ENCODE results near the gene PCNX2. TPM values are rescaled to one million over a fixed set of nuclear protein-coding genes. Genes with fewer than 3 reads are reported as not detected.

Gene PCNX2
- total RNA-seq, 1 donor from 2014 or later = 17.2 TPM

- H3K36me3 Mint-ChIP-seq (ENCODE audit: unreplicated experiment) = peaks cover 21% of the 10 kb centered on the region
- peaks cover 14% of the 10 kb centered on the region for H3K4me1 Mint-ChIP-seq (ENCODE audit: unreplicated experiment)
- no peak overlapping the region for H3K27ac Mint-ChIP-seq (ENCODE audit: unreplicated experiment)
- no peak overlapping the region for H3K4me3 Mint-ChIP-seq (ENCODE audit: unreplicated experiment)
- H3K27me3 Mint-ChIP-seq (ENCODE audit: unreplicated experiment) = no peaks in the 10 kb centered on the region
- no peaks in the 10 kb centered on the region for H3K9me3 Mint-ChIP-seq (ENCODE audit: unreplicated experiment)
- DNase-seq (ENCODE audit: extremely low spot score, unreplicated experiment) = no peak
- no peak for TF ChIP-seq CTCF (IDR thresholded peaks at IDR 0.05)
These were observed 42.2 kb downstream of the PCNX2 start for GRCh38 chr1:233253231-233253831.

- Mint-ChIP-seq H3K4me3 (ENCODE audit: unreplicated experiment) (no peak overlapping the region), H3K27ac (ENCODE audit: unreplicated experiment) (no peak overlapping the region), H3K4me1 (ENCODE audit: unreplicated experiment) (peaks cover 14% of the 10 kb centered on the region), H3K9me3 (ENCODE audit: unreplicated experiment) (no peaks in the 10 kb centered on the region), H3K27me3 (ENCODE audit: unreplicated experiment) (no peaks in the 10 kb centered on the region), H3K36me3 (ENCODE audit: unreplicated experiment) (peaks cover 15% of the 10 kb centered on the region)
- no peak for TF ChIP-seq CTCF (IDR thresholded peaks at IDR 0.05)
- DNase-seq (ENCODE audit: extremely low spot score, unreplicated experiment) = no peak
These were observed 43.1 kb downstream of the PCNX2 start for GRCh38 chr1:233252441-233252840.

GRCh38 chr1:233251201-233251720, 44.3 kb downstream of the PCNX2 start:
- no peaks in the 10 kb centered on the region for H3K27me3 Mint-ChIP-seq (ENCODE audit: unreplicated experiment)
- H3K27ac Mint-ChIP-seq (ENCODE audit: unreplicated experiment) = no peak overlapping the region
- H3K36me3 Mint-ChIP-seq (ENCODE audit: unreplicated experiment) = peaks cover 15% of the 10 kb centered on the region
- DNase-seq (ENCODE audit: extremely low spot score, unreplicated experiment) = no peak
- TF ChIP-seq CTCF (IDR thresholded peaks at IDR 0.05) = no peak
- no peak overlapping the region for H3K4me3 Mint-ChIP-seq (ENCODE audit: unreplicated experiment)
- H3K9me3 Mint-ChIP-seq (ENCODE audit: unreplicated experiment) = no peaks in the 10 kb centered on the region
- H3K4me1 Mint-ChIP-seq (ENCODE audit: unreplicated experiment) = peaks cover 14% of the 10 kb centered on the region

DNA sequence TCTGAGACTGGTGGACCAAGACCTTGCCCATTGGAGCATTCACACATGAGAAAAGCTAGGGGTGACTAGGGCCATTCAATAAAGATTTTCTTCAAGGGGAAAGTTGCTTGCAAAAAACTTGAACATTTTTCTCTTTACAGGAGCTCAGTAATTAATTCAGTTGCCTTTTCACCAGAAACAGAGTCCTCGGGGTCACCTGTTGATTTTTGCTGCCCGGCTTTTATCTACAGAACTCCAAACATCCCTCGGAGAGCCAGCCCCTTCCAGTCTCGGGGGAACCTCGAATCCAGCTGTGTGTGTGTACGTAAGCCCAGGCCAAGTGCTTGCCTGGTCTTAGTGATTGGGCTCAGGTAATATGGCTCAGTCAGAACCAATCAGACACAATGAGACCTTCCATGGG, 47.5 kb downstream of the PCNX2 start:
- H3K27ac Mint-ChIP-seq (ENCODE audit: unreplicated experiment) = no peak overlapping the region
- no peaks in the 10 kb centered on the region for H3K27me3 Mint-ChIP-seq (ENCODE audit: unreplicated experiment)
- H3K4me1 Mint-ChIP-seq (ENCODE audit: unreplicated experiment) = no peaks in the 10 kb centered on the region
- no peaks in the 10 kb centered on the region for H3K9me3 Mint-ChIP-seq (ENCODE audit: unreplicated experiment)
- H3K4me3 Mint-ChIP-seq (ENCODE audit: unreplicated experiment) = no peak overlapping the region
- TF ChIP-seq CTCF (IDR thresholded peaks at IDR 0.05) = no peak
- DNase-seq (ENCODE audit: extremely low spot score, unreplicated experiment) = no peak
- H3K36me3 Mint-ChIP-seq (ENCODE audit: unreplicated experiment) = peaks cover 23% of the 10 kb centered on the region

GRCh38 chr1:233246965-233247364, 48.6 kb downstream of the PCNX2 start:
- no peak overlapping the region for H3K27ac Mint-ChIP-seq (ENCODE audit: unreplicated experiment)
- no peaks in the 10 kb centered on the region for H3K4me1 Mint-ChIP-seq (ENCODE audit: unreplicated experiment)
- no peak for TF ChIP-seq CTCF (IDR thresholded peaks at IDR 0.05)
- no peaks in the 10 kb centered on the region for H3K27me3 Mint-ChIP-seq (ENCODE audit: unreplicated experiment)
- H3K36me3 Mint-ChIP-seq (ENCODE audit: unreplicated experiment) = peaks cover 23% of the 10 kb centered on the region
- DNase-seq (ENCODE audit: extremely low spot score, unreplicated experiment) = no peak
- H3K4me3 Mint-ChIP-seq (ENCODE audit: unreplicated experiment) = no peak overlapping the region
- H3K9me3 Mint-ChIP-seq (ENCODE audit: unreplicated experiment) = no peaks in the 10 kb centered on the region
